K562 (cell line): ENCODE measurements around the gene DUS3L. TPM values are rescaled to one million over a fixed set of nuclear protein-coding genes. Genes with fewer than 3 reads are reported as not detected.

Experiments used
- NCOA6 ChIP-seq: fragments of 450-650 bp; IDR thresholded peaks from 2 replicates; pipeline ENCODE4 v1.6.1; 2017; ENCODE audit warnings: mild to moderate bottlenecking
- NFRKB ChIP-seq: fragments of 450-650 bp; IDR thresholded peaks from 2 replicates; pipeline ENCODE4 v1.6.1; 2016; ENCODE audit warnings: low read depth
- NR2F6 ChIP-seq: fragments of 450-650 bp; formaldehyde crosslinking; IDR thresholded peaks from 2 replicates; pipeline ENCODE4 v1.4.0; 2020; ENCODE audit warnings: mild to moderate bottlenecking
- RUNX1 ChIP-seq: sonication (generic); IDR thresholded peaks from 2 replicates; pipeline ENCODE4 v1.6.1; 2016; ENCODE audit warnings: antibody characterized with exemption, low read depth
- polyA plus RNA-seq, 8 experiments: library from polyadenylated mRNA; depleted of rRNA in 4 of 8; stranded (reverse) in 5 of 8; unstranded in 3 of 8; fragments of >200 nt; fragmentation: Nextera tagmentation in 2 of 8; fragmentation: Illumina TruSeq in 1 of 8; extraction: Ambion mirVana in 2 of 8; extraction: Trizol in 1 of 8; gene quantifications; 2 replicates each; pipeline versions ENCODE4 v1.2.1 to v1.2.3, GENCODE V29; 2011 to 2014; ENCODE audit warnings: inconsistent platforms in 1 of 8, missing spikeins in 1 of 8
- total RNA-seq, 7 experiments: library from RNA; depleted of rRNA in 6 of 7; stranded (reverse); fragments of >200 nt in 6 of 7; fragmentation: Illumina TruSeq in 2 of 7; extraction: Trizol in 2 of 7; gene quantifications; 2 replicates each; pipeline versions ENCODE4 v1.2.1 to v1.2.3, GENCODE V29; 2011 to 2021; ENCODE audit warnings: low replicate concordance in 1 of 7
- TF ChIP-seq, protein P1 (sequence below): sonication (generic); formaldehyde crosslinking; IDR thresholded peaks from 2 replicates; pipeline ENCODE4 v1.8.1; 2023; ENCODE audit warnings: mild to moderate bottlenecking, missing genetic modification reagents, moderate library complexity
- TF ChIP-seq, protein P2 (sequence below): fragments of 250-450 bp; sonication (Bioruptor Pico); IDR thresholded peaks from 2 replicates; pipeline ENCODE4 v1.4.0; 2020; ENCODE audit warnings: mild to moderate bottlenecking
- TF ChIP-seq, protein P3 (sequence below), 3 experiments: fragments of 200-800 bp in 1 of 3; sonication (Bioruptor generic) in 1 of 3; sonication (generic) in 1 of 3; formaldehyde crosslinking in 1 of 3; IDR thresholded peaks; 2 replicates each; pipeline versions ENCODE4 v1.6.1 to v1.8.0; 2016 to 2022; ENCODE audit warnings: mild to moderate bottlenecking in 2 of 3, missing compliant biosample characterization in 2 of 3, missing genetic modification characterization in 2 of 3, missing genetic modification reagents in 1 of 3
- TF ChIP-seq, protein P4 (sequence below): sonication (generic); formaldehyde crosslinking; IDR thresholded peaks from 2 replicates; pipeline ENCODE4 v1.8.0; 2022; ENCODE audit warnings: mild to moderate bottlenecking, missing genetic modification reagents
- TF ChIP-seq, protein P5 (sequence below): fragments of 150-350 bp; IDR thresholded peaks from 2 replicates; pipeline ENCODE4 v1.6.1; 2014; ENCODE audit warnings: low read depth, mild to moderate bottlenecking, low read length, borderline replicate concordance
- TF ChIP-seq, protein P6 (sequence below): fragments of 250-450 bp; sonication (Bioruptor Pico); IDR thresholded peaks from 2 replicates; pipeline ENCODE4 v1.8.0; 2022; ENCODE audit warnings: inconsistent platforms

Gene DUS3L
- total and polyA plus RNA-seq, 9 of the 15 experiments (the other 6 are each of a cell fraction or from before 2014, with no cell fraction given): 1.7 to 102 (median 77.5) TPM

DNA sequence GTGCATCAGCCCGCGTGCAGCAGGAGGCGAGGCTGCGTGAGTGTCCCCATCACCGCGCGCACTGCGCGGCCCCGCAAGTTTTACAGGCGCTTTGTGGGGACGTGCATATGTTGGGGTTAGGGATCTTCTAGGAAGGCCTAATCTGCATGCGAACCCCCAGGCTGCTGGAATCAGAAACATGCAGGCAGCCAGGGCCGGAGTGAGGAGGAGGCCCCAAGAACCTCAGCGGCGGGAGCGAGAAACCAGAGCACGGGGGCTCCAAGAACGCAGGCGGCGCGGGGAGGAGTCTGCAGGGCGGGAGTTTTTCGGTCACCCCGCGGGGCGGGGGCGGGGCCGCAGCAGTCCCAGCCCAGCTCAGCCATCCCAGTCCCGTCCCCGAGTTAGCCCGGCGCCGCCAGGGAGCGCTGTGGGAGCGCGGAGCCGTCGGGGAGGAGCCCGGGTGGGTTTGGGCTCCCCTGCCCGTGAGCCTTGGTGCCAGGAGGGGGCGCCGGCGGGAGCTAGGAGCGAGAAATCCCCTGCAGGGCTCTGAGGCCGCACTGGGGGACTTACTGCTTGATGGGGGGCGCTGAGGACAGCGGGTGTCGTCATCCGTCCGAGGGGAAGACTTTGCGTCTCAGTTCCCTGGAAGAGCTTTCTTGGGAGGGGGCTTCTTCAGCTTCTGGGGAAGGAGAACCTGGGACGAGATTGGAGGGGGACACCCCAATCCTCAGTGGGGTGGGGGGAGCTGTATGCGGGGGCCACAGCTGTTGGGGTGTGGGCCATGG, 13.0 kb upstream of the DUS3L start (continued):
- TF ChIP-seq, protein P1, sequence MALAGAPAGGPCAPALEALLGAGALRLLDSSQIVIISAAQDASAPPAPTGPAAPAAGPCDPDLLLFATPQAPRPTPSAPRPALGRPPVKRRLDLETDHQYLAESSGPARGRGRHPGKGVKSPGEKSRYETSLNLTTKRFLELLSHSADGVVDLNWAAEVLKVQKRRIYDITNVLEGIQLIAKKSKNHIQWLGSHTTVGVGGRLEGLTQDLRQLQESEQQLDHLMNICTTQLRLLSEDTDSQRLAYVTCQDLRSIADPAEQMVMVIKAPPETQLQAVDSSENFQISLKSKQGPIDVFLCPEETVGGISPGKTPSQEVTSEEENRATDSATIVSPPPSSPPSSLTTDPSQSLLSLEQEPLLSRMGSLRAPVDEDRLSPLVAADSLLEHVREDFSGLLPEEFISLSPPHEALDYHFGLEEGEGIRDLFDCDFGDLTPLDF: peak; percentile 97
- TF ChIP-seq NFRKB: no peak
- TF ChIP-seq, protein P2, sequence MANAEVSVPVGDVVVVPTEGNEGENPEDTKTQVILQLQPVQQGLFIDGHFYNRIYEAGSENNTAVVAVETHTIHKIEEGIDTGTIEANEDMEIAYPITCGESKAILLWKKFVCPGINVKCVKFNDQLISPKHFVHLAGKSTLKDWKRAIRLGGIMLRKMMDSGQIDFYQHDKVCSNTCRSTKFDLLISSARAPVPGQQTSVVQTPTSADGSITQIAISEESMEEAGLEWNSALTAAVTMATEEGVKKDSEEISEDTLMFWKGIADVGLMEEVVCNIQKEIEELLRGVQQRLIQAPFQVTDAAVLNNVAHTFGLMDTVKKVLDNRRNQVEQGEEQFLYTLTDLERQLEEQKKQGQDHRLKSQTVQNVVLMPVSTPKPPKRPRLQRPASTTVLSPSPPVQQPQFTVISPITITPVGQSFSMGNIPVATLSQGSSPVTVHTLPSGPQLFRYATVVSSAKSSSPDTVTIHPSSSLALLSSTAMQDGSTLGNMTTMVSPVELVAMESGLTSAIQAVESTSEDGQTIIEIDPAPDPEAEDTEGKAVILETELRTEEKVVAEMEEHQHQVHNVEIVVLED: no peak
- TF ChIP-seq, protein P3, sequence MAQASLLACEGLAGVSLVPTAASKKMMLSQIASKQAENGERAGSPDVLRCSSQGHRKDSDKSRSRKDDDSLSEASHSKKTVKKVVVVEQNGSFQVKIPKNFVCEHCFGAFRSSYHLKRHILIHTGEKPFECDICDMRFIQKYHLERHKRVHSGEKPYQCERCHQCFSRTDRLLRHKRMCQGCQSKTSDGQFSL (CRISPR knock-in tag; IDR thresholded peaks at IDR 0.05): peak; percentile 76
- TF ChIP-seq, protein P3 (tag; IDR thresholded peaks at IDR 0.05): no peak
- TF ChIP-seq, protein P4, sequence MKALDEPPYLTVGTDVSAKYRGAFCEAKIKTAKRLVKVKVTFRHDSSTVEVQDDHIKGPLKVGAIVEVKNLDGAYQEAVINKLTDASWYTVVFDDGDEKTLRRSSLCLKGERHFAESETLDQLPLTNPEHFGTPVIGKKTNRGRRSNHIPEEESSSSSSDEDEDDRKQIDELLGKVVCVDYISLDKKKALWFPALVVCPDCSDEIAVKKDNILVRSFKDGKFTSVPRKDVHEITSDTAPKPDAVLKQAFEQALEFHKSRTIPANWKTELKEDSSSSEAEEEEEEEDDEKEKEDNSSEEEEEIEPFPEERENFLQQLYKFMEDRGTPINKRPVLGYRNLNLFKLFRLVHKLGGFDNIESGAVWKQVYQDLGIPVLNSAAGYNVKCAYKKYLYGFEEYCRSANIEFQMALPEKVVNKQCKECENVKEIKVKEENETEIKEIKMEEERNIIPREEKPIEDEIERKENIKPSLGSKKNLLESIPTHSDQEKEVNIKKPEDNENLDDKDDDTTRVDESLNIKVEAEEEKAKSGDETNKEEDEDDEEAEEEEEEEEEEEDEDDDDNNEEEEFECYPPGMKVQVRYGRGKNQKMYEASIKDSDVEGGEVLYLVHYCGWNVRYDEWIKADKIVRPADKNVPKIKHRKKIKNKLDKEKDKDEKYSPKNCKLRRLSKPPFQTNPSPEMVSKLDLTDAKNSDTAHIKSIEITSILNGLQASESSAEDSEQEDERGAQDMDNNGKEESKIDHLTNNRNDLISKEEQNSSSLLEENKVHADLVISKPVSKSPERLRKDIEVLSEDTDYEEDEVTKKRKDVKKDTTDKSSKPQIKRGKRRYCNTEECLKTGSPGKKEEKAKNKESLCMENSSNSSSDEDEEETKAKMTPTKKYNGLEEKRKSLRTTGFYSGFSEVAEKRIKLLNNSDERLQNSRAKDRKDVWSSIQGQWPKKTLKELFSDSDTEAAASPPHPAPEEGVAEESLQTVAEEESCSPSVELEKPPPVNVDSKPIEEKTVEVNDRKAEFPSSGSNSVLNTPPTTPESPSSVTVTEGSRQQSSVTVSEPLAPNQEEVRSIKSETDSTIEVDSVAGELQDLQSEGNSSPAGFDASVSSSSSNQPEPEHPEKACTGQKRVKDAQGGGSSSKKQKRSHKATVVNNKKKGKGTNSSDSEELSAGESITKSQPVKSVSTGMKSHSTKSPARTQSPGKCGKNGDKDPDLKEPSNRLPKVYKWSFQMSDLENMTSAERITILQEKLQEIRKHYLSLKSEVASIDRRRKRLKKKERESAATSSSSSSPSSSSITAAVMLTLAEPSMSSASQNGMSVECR (CRISPR knock-in tag): peak; percentile 80
- peak; percentile 89 for TF ChIP-seq NCOA6
- TF ChIP-seq NR2F6 (CRISPR knock-in tag): no peak
- TF ChIP-seq, protein P5, sequence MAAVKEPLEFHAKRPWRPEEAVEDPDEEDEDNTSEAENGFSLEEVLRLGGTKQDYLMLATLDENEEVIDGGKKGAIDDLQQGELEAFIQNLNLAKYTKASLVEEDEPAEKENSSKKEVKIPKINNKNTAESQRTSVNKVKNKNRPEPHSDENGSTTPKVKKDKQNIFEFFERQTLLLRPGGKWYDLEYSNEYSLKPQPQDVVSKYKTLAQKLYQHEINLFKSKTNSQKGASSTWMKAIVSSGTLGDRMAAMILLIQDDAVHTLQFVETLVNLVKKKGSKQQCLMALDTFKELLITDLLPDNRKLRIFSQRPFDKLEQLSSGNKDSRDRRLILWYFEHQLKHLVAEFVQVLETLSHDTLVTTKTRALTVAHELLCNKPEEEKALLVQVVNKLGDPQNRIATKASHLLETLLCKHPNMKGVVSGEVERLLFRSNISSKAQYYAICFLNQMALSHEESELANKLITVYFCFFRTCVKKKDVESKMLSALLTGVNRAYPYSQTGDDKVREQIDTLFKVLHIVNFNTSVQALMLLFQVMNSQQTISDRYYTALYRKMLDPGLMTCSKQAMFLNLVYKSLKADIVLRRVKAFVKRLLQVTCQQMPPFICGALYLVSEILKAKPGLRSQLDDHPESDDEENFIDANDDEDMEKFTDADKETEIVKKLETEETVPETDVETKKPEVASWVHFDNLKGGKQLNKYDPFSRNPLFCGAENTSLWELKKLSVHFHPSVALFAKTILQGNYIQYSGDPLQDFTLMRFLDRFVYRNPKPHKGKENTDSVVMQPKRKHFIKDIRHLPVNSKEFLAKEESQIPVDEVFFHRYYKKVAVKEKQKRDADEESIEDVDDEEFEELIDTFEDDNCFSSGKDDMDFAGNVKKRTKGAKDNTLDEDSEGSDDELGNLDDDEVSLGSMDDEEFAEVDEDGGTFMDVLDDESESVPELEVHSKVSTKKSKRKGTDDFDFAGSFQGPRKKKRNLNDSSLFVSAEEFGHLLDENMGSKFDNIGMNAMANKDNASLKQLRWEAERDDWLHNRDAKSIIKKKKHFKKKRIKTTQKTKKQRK: no peak
- TF ChIP-seq, protein P6, sequence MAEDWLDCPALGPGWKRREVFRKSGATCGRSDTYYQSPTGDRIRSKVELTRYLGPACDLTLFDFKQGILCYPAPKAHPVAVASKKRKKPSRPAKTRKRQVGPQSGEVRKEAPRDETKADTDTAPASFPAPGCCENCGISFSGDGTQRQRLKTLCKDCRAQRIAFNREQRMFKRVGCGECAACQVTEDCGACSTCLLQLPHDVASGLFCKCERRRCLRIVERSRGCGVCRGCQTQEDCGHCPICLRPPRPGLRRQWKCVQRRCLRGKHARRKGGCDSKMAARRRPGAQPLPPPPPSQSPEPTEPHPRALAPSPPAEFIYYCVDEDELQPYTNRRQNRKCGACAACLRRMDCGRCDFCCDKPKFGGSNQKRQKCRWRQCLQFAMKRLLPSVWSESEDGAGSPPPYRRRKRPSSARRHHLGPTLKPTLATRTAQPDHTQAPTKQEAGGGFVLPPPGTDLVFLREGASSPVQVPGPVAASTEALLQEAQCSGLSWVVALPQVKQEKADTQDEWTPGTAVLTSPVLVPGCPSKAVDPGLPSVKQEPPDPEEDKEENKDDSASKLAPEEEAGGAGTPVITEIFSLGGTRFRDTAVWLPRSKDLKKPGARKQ (CRISPR knock-in tag): no peak
- TF ChIP-seq RUNX1: no peak
